Activated naive CD4-positive, alpha-beta T cell treated with anti-CD3 and anti-CD28 coated beads, Interleukin-2, amount 50 U/mL, for 24 hours (primary cell): ENCODE results near the gene GABARAPL2.

ENCODE experiments used
- H3K27ac Mint-ChIP-seq: one replicate; pipeline ENCODE4 v1.8.0; 2021; ENCODE audit warnings: mild to moderate bottlenecking, mixed read lengths
- H3K27me3 Mint-ChIP-seq: one replicate; pipeline ENCODE4 v1.8.0; 2021; ENCODE audit warnings: mixed read lengths
- H3K36me3 Mint-ChIP-seq: one replicate; pipeline ENCODE4 v1.8.0; 2021; ENCODE audit warnings: mixed read lengths
- H3K4me1 Mint-ChIP-seq: one replicate; pipeline ENCODE4 v1.8.0; 2021; ENCODE audit warnings: mixed read lengths
- H3K4me3 Mint-ChIP-seq: one replicate; pipeline ENCODE4 v1.8.0; 2021; ENCODE audit warnings: mild to moderate bottlenecking, mixed read lengths
- H3K9me3 Mint-ChIP-seq: one replicate; pipeline ENCODE4 v1.8.0; 2021; ENCODE audit warnings: mixed read lengths

The GABARAPL2 gene

DNA sequence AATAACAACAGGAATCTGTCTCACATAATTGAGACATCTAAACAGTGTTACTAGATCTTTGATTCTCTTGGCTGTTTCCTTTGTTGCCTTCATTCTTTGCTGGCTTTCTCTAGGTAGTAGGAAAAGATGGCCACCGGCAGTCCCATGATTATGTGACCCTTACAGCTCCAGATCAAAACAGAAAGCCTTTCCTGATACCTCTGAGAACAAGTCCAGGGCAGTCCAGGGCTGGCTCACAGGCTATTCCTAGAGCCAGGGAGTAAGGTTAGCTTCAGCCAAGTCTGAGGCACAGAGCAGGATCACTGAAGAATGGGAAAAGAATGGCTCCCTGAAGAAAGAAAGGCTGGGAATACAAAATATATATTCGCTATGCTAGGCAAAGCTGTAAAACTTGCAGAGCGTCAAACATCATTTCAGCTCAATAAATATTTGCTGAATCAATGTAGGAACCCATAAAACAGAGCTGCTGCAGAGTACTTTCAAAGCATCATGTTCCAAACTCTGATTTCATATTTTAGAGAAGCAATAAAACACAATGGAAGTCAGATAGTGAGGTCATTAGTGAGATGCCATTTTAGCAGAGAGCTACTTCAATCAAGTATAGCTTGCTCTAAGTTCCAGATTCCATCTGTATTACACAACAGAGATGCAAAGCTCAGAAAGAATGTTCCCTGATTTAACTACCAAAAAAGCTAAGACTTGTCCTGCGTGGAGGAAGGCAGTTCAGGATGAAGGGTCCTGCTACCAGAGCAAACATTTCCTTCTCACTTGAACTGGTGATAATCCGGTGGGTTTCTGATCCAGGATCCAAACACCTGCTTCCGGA is 33.5 kb downstream of the GABARAPL2 start:
- Mint-ChIP-seq H3K4me1 (peaks cover 2% of the 10 kb centered on the region), H3K36me3 (peaks cover 36% of the 10 kb centered on the region), H3K27ac (no peak overlapping the region), H3K4me3 (no peak overlapping the region), H3K27me3 (no peaks in the 10 kb centered on the region), H3K9me3 (no peaks in the 10 kb centered on the region)

DNA sequence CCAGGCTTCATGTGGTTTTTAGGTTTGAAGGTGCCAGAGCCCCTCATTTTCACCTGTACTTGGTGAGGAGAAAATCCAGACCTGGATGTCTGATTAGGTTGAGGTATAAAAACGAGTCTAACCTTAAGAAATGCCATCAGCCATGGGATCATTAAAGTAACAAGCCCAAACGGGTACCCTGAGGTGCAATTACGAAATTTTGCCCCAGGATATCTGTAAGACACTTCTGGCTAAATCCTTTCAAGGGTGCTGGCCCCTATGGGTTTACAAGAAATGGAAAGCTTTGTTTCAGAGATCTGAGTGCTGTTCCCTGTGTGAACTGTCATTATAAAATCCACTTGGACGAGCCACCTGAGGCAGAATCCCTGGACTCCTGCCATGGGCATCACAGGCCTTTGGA is 37.1 kb downstream of the GABARAPL2 start:
- Mint-ChIP-seq H3K4me1 (no peaks in the 10 kb centered on the region), H3K36me3 (peaks cover 30% of the 10 kb centered on the region), H3K27me3 (no peaks in the 10 kb centered on the region), H3K27ac (no peak overlapping the region), H3K4me3 (no peak overlapping the region), H3K9me3 (no peaks in the 10 kb centered on the region)

DNA sequence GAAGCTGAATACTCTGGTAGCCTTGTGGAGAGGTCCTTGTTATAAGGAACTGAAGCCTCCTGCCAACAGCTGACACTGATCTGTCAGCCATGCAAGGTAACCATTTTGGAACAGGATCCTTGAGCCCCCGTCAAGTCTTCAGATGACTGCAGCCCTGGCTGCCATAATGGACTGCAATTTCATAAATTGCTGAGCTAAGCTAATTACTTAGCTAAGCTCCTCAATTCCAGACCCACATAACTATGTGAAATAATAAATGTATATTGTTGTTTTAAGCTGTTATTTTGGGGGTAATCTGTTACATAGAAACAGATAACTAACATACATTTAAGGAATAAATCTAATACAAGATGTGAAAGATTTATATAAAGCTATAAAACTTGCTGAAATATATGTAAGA is 40.3 kb downstream of the GABARAPL2 start:
- Mint-ChIP-seq H3K4me3 (no peak overlapping the region), H3K4me1 (no peaks in the 10 kb centered on the region), H3K27ac (no peak overlapping the region), H3K27me3 (no peaks in the 10 kb centered on the region), H3K36me3 (peaks cover 24% of the 10 kb centered on the region), H3K9me3 (no peaks in the 10 kb centered on the region)

DNA sequence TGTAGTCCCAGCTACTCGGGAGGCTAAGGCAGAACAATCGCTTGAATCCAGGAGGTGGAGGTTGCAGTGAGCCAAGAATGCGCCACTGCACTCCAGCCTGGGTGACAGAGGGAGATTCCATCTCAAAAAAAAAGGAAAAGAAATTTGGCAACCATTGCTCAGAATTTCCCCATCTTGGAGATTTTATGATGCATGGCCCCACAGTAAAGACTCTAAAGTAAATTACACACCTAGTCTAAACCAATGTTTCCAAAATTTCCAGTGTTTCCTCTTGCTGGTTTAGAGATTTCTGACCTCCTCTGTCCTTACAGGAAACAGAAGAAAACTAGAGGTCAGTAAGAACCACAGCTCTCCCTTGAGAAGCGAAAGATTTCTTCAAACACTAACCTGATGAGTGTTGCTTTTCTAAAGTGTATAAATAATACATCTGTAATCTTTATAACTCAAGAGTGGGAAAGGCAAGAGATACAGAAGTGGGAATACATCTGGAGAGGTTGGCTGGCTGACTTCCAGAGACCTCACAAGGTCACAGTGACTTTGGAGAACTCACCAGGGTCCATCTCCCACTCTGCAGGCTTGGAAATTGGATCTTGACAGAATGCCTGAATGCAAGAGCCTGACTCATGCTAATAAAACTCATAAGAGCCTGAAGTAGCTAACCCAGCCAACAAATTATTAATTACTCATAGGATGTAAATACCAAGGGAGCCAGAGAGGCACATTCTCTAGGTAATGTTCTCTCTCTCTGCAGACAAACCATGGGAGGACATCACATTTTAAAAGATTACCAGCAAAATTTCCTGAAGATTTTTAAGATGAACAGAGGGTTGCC is 48.1 kb downstream of the GABARAPL2 start:
- Mint-ChIP-seq H3K27me3 (no peaks in the 10 kb centered on the region), H3K27ac (no peak overlapping the region), H3K9me3 (no peaks in the 10 kb centered on the region), H3K4me3 (no peak overlapping the region), H3K36me3 (peaks cover 10% of the 10 kb centered on the region), H3K4me1 (no peaks in the 10 kb centered on the region)

DNA sequence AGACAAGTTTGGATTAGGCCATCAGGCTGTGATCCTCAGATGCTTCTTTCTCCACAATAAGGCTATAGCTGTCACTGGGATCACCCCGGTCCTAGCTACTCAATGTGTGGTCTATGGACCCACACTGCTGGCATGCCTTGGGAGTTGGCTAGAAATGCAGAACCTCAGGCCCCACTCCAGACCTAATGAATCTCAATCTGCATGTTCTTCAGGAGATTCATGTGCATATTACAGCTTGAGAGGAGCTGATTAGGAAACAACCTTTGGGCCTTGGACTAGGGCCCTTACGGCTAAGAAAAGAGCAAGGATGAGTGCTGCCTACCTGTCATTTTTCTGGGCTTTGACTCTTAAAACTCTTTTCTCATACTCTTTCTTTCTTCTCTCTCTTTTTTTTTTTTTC is 49.4 kb downstream of the GABARAPL2 start:
- Mint-ChIP-seq H3K9me3 (no peaks in the 10 kb centered on the region), H3K36me3 (peaks cover 10% of the 10 kb centered on the region), H3K4me3 (no peak overlapping the region), H3K27me3 (no peaks in the 10 kb centered on the region), H3K4me1 (peaks cover 6% of the 10 kb centered on the region), H3K27ac (no peak overlapping the region)

DNA sequence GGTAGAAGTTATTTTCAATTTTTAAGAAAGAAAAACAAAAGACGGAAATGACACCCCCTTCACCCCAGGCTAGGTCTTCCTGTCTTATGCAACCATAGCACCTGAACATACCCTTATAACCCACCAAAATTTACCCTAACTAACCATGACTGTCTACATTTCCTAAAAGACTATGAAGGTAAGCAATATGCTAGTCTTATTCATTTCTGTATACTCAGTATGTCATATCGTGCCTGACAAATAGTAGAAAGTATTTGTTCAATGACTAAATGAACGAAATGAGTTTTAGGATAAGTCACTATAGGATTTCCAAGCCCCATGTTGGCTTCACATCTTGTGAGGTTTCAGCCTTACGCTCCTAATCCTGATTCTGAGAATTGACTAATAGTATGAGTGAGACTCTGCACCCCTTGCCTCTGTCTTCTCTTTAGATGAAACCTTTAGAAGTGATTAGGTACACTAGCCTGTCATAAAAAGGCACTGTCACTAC is 50.4 kb downstream of the GABARAPL2 start:
- H3K4me3 Mint-ChIP-seq: no peak overlapping the region
- H3K27ac Mint-ChIP-seq: peak overlapping the region; percentile 33
- H3K9me3 Mint-ChIP-seq: no peaks in the 10 kb centered on the region
- no peaks in the 10 kb centered on the region for H3K27me3 Mint-ChIP-seq
- H3K36me3 Mint-ChIP-seq: peaks cover 10% of the 10 kb centered on the region
- H3K4me1 Mint-ChIP-seq: peaks cover 15% of the 10 kb centered on the region

DNA sequence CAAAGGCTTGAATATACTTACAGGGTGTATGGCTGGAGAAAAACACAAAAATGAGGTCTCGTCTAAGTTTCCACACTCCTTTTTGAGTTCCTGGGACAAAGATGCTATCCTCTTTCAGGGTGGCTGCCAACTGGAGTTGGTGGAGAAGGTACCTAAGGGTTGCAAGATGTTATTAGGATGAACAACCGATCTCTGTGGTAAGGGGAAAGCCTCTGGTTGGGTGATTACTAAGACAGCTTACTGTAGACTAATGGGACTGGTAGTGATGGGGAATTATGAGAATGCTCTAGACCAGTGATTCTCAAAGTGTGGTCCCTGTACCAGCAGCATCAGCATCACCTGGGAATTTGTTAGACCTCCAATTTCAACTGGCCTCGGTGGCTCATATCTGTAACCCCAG is 50.9 kb downstream of the GABARAPL2 start:
- H3K27ac Mint-ChIP-seq: no peak overlapping the region
- H3K9me3 Mint-ChIP-seq: no peaks in the 10 kb centered on the region
- peaks cover 21% of the 10 kb centered on the region for H3K4me1 Mint-ChIP-seq
- H3K36me3 Mint-ChIP-seq: peaks cover 10% of the 10 kb centered on the region
- H3K4me3 Mint-ChIP-seq: no peak overlapping the region
- no peaks in the 10 kb centered on the region for H3K27me3 Mint-ChIP-seq

DNA sequence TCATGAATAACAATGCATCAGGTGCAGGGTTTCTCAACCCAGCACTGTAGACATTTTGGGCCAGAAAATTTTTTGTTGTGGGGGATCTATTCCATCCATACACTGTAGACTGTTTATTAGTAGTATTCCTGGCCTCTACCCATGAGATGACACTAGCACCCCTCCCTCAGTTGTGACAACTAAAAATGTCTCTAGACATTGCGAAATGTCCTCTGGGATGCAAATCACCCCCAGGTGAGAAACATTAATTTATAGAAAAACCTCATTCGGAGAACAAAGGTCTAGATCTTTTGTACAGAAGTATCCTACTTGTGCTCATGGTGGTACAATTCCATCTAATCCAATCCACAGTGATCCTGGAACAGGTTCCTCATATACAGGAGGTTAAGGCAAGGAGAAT is 52.6 kb downstream of the GABARAPL2 start:
- H3K4me3 Mint-ChIP-seq: no peak overlapping the region
- no peaks in the 10 kb centered on the region for H3K9me3 Mint-ChIP-seq
- H3K4me1 Mint-ChIP-seq: peaks cover 26% of the 10 kb centered on the region
- H3K36me3 Mint-ChIP-seq: peaks cover 7% of the 10 kb centered on the region
- H3K27ac Mint-ChIP-seq: no peak overlapping the region
- H3K27me3 Mint-ChIP-seq: no peaks in the 10 kb centered on the region

DNA sequence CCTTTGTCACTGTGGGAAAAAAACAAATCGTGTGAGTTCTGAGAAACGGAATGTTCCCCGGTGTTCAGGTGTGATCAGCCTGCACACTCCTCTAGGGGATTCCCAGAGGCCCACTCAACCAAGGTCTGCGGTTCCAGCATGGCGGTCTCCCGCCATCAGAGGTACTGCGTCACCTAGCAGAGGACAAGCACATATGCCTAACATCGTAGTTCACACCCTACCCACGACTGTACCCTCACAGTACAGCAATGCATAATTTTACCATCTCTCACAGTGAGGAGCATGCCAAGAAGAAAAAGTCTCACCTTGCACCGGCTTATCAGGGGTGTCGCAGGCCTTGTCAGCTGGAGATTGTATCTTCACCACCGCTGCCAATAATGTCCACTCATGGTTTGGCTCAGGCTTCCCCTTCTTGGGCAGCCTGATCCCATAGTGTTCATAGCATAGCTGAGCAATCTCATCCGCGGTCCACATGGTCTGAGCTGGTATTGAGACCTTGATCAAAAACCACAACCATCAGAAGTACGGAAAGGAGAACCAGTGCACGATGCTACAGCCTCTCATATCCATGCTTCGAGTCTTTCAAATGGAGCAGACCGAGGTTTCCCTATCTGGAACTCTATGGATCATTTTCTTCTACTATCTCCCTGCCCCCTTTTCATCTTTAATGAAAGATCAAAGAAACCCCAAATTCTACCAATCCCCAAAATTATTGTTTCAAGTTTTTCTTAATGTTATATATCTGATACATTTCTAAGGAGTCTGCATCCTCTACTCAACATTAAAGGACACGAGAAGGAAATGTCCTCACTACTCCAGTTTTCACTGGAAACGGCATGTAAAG is 54.4 kb downstream of the GABARAPL2 start:
- H3K4me3 Mint-ChIP-seq: peak overlapping the region; percentile 24
- no peaks in the 10 kb centered on the region for H3K9me3 Mint-ChIP-seq
- no peaks in the 10 kb centered on the region for H3K27me3 Mint-ChIP-seq
- no peak overlapping the region for H3K27ac Mint-ChIP-seq
- peaks cover 11% of the 10 kb centered on the region for H3K36me3 Mint-ChIP-seq
- peaks cover 34% of the 10 kb centered on the region for H3K4me1 Mint-ChIP-seq

DNA sequence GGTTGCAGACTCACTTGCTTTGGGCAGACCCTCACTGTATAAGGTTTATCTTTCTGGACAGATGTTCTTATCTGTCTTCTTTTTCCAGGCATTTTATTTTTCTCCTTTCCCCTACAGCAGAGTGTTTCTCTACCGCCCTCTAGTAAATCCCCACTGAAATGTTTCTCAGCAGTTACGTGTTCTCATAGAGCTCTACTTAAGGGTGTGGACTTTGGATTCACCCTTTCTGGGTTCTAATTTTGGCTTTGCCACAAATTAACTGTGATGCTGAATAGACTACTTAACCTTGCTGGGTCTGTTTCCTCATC is 54.9 kb downstream of the GABARAPL2 start:
- Mint-ChIP-seq H3K36me3 (peaks cover 16% of the 10 kb centered on the region), H3K4me3 (peak overlapping the region; percentile 61), H3K4me1 (peaks cover 34% of the 10 kb centered on the region), H3K9me3 (no peaks in the 10 kb centered on the region), H3K27me3 (no peaks in the 10 kb centered on the region), H3K27ac (no peak overlapping the region)

DNA sequence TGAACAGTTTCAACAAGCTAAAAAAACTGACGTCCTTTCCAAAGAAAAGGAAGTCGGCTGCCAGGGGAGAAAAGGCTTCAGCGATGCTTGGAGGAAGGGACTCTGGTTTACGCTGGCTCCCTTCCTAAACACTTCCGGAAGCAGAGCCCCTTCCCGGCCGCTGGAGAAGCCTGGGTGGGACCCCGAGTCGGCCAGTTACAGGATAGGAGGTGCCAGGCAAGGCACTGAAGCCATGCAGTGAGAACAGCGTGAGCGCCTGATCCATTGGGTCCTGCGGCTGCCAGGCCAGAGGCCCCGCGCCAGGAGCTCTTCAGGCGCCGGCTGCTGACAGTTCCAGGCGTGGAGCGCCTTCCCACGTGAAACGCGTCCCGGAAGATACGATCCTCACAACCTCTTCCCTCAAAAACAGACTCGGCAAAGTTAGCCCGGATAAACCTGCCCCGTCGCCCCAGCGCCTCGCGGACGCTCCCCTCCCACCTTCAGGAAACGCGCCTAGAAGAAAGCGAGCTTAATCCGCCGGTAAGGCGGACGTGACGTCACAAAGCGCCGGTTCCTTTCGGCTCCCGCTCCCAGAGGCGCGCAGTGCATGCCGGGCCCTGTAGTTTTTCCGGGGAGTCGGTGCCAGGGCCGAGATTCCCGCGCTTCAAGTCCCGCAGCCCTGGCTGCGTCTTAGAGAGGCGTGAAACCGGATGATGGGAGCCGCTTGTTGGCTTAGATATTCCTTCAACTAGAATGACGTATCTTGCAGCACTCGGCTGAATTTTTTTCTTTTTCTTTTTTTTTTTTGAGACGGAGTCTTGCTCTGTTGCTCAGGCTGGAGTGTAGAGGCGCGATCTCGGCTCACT is 56.8 kb downstream of the GABARAPL2 start, which contains the start of gene ADAT1:
Gene ADAT1 (minus strand): TSS at position 521 of the 845 bp plus-strand sequence. CDS start 2,482 bp downstream, outside the sequence.
- peaks cover 22% of the 10 kb centered on the region for H3K36me3 Mint-ChIP-seq
- H3K4me3 Mint-ChIP-seq: peak within 1 kb of the TSS; percentile 98
- H3K27ac Mint-ChIP-seq: peak within 1 kb of the TSS; percentile 99
- H3K9me3 Mint-ChIP-seq: no peaks in the 10 kb centered on the region
- H3K4me1 Mint-ChIP-seq: peaks cover 48% of the 10 kb centered on the region
- H3K27me3 Mint-ChIP-seq: no peaks in the 10 kb centered on the region

DNA sequence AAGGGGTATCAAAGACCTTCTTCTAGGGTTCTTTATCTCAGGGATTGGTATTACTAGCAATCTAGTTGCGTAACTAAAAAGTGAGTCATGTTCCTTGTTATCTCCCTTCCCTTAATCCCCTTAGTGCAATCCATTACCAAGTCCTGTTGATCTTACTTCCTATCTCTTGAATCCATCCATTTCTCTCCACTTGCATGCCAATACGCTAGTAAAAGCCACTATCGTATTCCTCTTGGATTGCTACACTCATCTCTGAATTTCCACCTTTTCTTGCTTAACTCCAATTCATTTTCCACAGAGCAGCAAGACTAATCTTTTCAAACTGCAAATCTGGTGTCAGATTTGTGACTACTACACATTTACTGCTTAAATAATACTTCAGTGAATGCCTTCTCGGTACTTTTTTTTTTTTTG is 58.7 kb downstream of the GABARAPL2 start:
- H3K4me3 Mint-ChIP-seq: peak overlapping the region; percentile 56
- no peaks in the 10 kb centered on the region for H3K9me3 Mint-ChIP-seq
- H3K27ac Mint-ChIP-seq: peak overlapping the region; percentile 39
- peaks cover 27% of the 10 kb centered on the region for H3K36me3 Mint-ChIP-seq
- no peaks in the 10 kb centered on the region for H3K27me3 Mint-ChIP-seq
- peaks cover 65% of the 10 kb centered on the region for H3K4me1 Mint-ChIP-seq

DNA sequence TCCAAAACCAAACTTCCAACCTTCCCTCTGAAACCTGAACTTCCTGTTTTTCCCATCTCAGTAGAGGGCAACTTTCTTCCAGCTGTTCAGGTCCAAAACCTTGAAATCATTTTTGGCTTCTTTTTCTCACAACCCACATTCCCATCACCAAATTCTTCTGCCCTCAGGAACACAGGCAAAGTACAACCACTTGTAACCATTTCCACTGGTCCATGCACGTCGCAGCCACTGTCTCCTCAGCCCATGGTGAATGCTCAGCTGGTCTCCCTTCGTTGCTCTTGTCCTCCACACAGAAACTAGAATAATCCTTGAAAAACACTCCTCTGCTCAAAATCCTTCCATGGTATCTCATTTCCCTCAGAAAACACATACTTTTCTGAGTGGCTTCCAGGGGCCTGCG is 60.6 kb downstream of the GABARAPL2 start:
- Mint-ChIP-seq H3K36me3 (peaks cover 34% of the 10 kb centered on the region), H3K4me1 (peaks cover 47% of the 10 kb centered on the region), H3K27me3 (no peaks in the 10 kb centered on the region), H3K9me3 (no peaks in the 10 kb centered on the region), H3K27ac (peak overlapping the region; percentile 92), H3K4me3 (no peak overlapping the region)
